WTC11 (cell line): ENCODE data around the gene KLHL35. TPM values are rescaled to one million over a fixed set of nuclear protein-coding genes. Genes with fewer than 3 reads are reported as not detected.

ENCODE experiments used
- ATAC-seq: fragments of 200-7000 bp; cut with Tn5 transposase; 2 replicates; pipeline ENCODE4 v1.10.0; 2021; ENCODE audit warnings: mild to moderate bottlenecking, moderate library complexity
- CTCF ChIA-PET: fragments of 300-600 bp; sonication (Branson Sonifier 250); formaldehyde crosslinking; loops from one replicate; lab custom pipeline; 2021; ENCODE audit warnings: antibody characterized with exemption; lab: Charles Lee
- POLR2A ChIA-PET: fragments of 350-600 bp; sonication (Branson Sonifier 250); formaldehyde crosslinking; loops from one replicate; lab custom pipeline; 2021; ENCODE audit warnings: antibody characterized with exemption; lab: Charles Lee
- DNase-seq: peaks from one replicate; pipeline ENCODE4 v3.0.0; 2021; ENCODE audit warnings: low spot score
- H3K27ac Mint-ChIP-seq: 2 replicates; pipeline ENCODE4 v1.8.0; 2021; ENCODE audit warnings: mixed read lengths
- H3K27me3 Mint-ChIP-seq: 2 replicates; pipeline ENCODE4 v1.8.0; 2021; ENCODE audit warnings: low read depth, mild to moderate bottlenecking, moderate library complexity, mixed read lengths
- H3K36me3 Mint-ChIP-seq: 2 replicates; pipeline ENCODE4 v1.8.0; 2021; ENCODE audit warnings: mixed read lengths
- H3K4me1 Mint-ChIP-seq: 2 replicates; pipeline ENCODE4 v1.8.0; 2022; ENCODE audit warnings: mixed read lengths
- H3K4me3 Mint-ChIP-seq: 2 replicates; pipeline ENCODE4 v1.8.0; 2021; ENCODE audit warnings: mild to moderate bottlenecking, moderate library complexity, mixed read lengths
- H3K9me3 Mint-ChIP-seq: 2 replicates; pipeline ENCODE4 v1.8.0; 2021; ENCODE audit warnings: mixed read lengths
- AR ChIP-seq: fragments of 250-450 bp; sonication (Bioruptor Pico); IDR thresholded peaks from 2 replicates; pipeline ENCODE4 v1.9.0; 2021; ENCODE audit warnings: mild to moderate bottlenecking
- ATF2 ChIP-seq: sonication (generic); formaldehyde crosslinking; IDR thresholded peaks from 2 replicates; pipeline ENCODE4 v1.8.1; 2022; ENCODE audit warnings: low read depth, missing genetic modification reagents, borderline replicate concordance
- CDX4 ChIP-seq: fragments of 250-450 bp; sonication (Bioruptor Pico); IDR thresholded peaks from 2 replicates; pipeline ENCODE4 v1.9.0; 2021; ENCODE audit warnings: moderate library complexity, mild to moderate bottlenecking, inconsistent platforms, borderline replicate concordance
- CREM ChIP-seq: sonication (generic); formaldehyde crosslinking; IDR thresholded peaks from 2 replicates; pipeline ENCODE4 v1.8.1; 2022; ENCODE audit warnings: mild to moderate bottlenecking, missing genetic modification reagents, moderate library complexity
- HMGA2 ChIP-seq: fragments of 250-450 bp; sonication (Bioruptor Pico); IDR thresholded peaks from 2 replicates; pipeline ENCODE4 v1.4.0; 2021; ENCODE audit warnings: mild to moderate bottlenecking, moderate library complexity
- NR1H2 ChIP-seq: sonication (generic); formaldehyde crosslinking; IDR thresholded peaks from 2 replicates; pipeline ENCODE4 v1.9.0; 2021; ENCODE audit warnings: mild to moderate bottlenecking, moderate library complexity, missing genetic modification reagents
- SMAD4 ChIP-seq: sonication (generic); formaldehyde crosslinking; IDR thresholded peaks from 2 replicates; pipeline ENCODE4 v1.8.0; 2022; ENCODE audit warnings: mild to moderate bottlenecking, missing genetic modification reagents
- TCF7 ChIP-seq: sonication (generic); formaldehyde crosslinking; IDR thresholded peaks from 2 replicates; pipeline ENCODE4 v1.8.0; 2022; ENCODE audit warnings: mild to moderate bottlenecking, low read depth, missing genetic modification reagents, moderate library complexity
- ZNF317 ChIP-seq: sonication (generic); formaldehyde crosslinking; IDR thresholded peaks from 2 replicates; pipeline ENCODE4 v1.8.1; 2023; ENCODE audit warnings: low read depth, mild to moderate bottlenecking, moderate library complexity, missing genetic modification reagents, borderline replicate concordance
- ZNF425 ChIP-seq: fragments of 250-450 bp; sonication (Bioruptor Pico); conservative IDR thresholded peaks from 2 replicates; pipeline ENCODE4 v1.9.0; 2021; ENCODE audit warnings: mild to moderate bottlenecking
- total RNA-seq: library from RNA; stranded (reverse); gene quantifications from 3 replicates; pipeline ENCODE4 v1.2.3, GENCODE V29; 2021
- TF ChIP-seq, protein P1 (sequence below): sonication (generic); formaldehyde crosslinking; IDR thresholded peaks from 2 replicates; pipeline ENCODE4 v1.8.1; 2023; ENCODE audit warnings: mild to moderate bottlenecking, missing genetic modification reagents, moderate library complexity
- TF ChIP-seq, protein P2 (sequence below): sonication (generic); formaldehyde crosslinking; IDR thresholded peaks from 2 replicates; pipeline ENCODE4 v1.8.0; 2023; ENCODE audit warnings: mild to moderate bottlenecking, missing genetic modification reagents

The KLHL35 gene
- total RNA-seq, 1 experiment from 2014 or later = 0.22 TPM

DNA sequence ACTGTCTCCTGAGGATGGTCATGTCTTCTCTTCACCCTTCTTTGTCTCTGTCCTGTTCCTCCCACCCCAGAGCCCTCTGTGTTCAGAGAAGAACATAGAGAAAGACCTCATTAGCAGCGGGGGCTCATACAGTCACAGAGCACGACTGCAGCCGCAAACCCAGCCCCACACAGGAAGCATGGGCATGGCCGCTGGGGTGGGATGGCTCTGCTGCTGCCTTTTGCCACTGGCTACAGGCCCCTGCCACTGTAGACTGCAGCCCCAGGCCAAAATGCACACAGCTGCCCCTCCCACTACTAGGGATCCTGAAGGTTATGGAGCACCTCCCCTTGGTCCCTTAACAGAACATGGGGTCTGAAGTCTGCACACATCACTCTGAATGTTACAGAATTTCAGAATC lies 34.9 kb upstream of the KLHL35 start (continued):
- no peak for TF ChIP-seq ATF2 (CRISPR knock-in tag)
- TF ChIP-seq, protein P1, sequence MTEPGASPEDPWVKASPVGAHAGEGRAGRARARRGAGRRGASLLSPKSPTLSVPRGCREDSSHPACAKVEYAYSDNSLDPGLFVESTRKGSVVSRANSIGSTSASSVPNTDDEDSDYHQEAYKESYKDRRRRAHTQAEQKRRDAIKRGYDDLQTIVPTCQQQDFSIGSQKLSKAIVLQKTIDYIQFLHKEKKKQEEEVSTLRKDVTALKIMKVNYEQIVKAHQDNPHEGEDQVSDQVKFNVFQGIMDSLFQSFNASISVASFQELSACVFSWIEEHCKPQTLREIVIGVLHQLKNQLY = no peak

- no peak for DNase-seq
- no peak for TF ChIP-seq NR1H2 (CRISPR knock-in tag)
- TF ChIP-seq CREM (CRISPR knock-in tag) = no peak
- no peak for TF ChIP-seq AR (CRISPR knock-in tag)
- no peak for TF ChIP-seq HMGA2 (CRISPR knock-in tag)
- TF ChIP-seq TCF7 = no peak
- TF ChIP-seq, protein P2, sequence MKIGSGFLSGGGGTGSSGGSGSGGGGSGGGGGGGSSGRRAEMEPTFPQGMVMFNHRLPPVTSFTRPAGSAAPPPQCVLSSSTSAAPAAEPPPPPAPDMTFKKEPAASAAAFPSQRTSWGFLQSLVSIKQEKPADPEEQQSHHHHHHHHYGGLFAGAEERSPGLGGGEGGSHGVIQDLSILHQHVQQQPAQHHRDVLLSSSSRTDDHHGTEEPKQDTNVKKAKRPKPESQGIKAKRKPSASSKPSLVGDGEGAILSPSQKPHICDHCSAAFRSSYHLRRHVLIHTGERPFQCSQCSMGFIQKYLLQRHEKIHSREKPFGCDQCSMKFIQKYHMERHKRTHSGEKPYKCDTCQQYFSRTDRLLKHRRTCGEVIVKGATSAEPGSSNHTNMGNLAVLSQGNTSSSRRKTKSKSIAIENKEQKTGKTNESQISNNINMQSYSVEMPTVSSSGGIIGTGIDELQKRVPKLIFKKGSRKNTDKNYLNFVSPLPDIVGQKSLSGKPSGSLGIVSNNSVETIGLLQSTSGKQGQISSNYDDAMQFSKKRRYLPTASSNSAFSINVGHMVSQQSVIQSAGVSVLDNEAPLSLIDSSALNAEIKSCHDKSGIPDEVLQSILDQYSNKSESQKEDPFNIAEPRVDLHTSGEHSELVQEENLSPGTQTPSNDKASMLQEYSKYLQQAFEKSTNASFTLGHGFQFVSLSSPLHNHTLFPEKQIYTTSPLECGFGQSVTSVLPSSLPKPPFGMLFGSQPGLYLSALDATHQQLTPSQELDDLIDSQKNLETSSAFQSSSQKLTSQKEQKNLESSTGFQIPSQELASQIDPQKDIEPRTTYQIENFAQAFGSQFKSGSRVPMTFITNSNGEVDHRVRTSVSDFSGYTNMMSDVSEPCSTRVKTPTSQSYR (CRISPR knock-in tag) = no peak
- TF ChIP-seq SMAD4 = no peak
- no peak for TF ChIP-seq CDX4 (CRISPR knock-in tag)
- no peak for TF ChIP-seq ATF2 (CRISPR knock-in tag)
- no peak for TF ChIP-seq ZNF317 (CRISPR knock-in tag)
- TF ChIP-seq ZNF425 = no peak
- no peak for ATAC-seq
- ChIA-PET CTCF (interaction anchor here (1.0 to 5.0 kb wide), 3 partner anchors 8 to 16 kb away, joined by 3 to 29 read pairs (median 10); no protein-coding TSS in a partner anchor), POLR2A (no interaction called here)
- no peaks in the 10 kb centered on the region for H3K9me3 Mint-ChIP-seq
- no peak overlapping the region; the same call in 1 of the 2 replicates for H3K27ac Mint-ChIP-seq
- H3K4me3 Mint-ChIP-seq = no peak overlapping the region
- no peaks in the 10 kb centered on the region for H3K27me3 Mint-ChIP-seq
- no peaks in the 10 kb centered on the region for H3K36me3 Mint-ChIP-seq
- H3K4me1 Mint-ChIP-seq = peaks cover 43% of the 10 kb centered on the region
These were observed 34.3 kb upstream of the KLHL35 start for GRCh38 chr11:75467311-75467710.
